HepG2 (cell line): Measurements from ENCODE around the gene STOM. TPM values are rescaled to one million over a fixed set of nuclear protein-coding genes. Genes with fewer than 3 reads are reported as not detected.
A peak's percentile ranks its signal among the peaks of the same experiment; 100 is the strongest.

Source experiments
- HNRNPUL1 ChIP-seq: fragments of 200-400 bp; formaldehyde crosslinking; IDR thresholded peaks from 2 replicates; pipeline ENCODE4 v1.6.1; 2017; ENCODE audit warnings: low read depth, mild to moderate bottlenecking, low read length, moderate library complexity
- JUNB ChIP-seq: sonication (generic); formaldehyde crosslinking; IDR thresholded peaks from 2 replicates; pipeline ENCODE4 v1.8.0; 2022; ENCODE audit warnings: missing genetic modification reagents, mild to moderate bottlenecking, borderline replicate concordance
- JUND ChIP-seq: sonication (generic); formaldehyde crosslinking; IDR thresholded peaks from 2 replicates; pipeline ENCODE4 v1.8.0; 2022; ENCODE audit warnings: mild to moderate bottlenecking, missing genetic modification reagents
- KAT7 ChIP-seq: IDR thresholded peaks from 2 replicates; pipeline ENCODE4 v1.6.1; 2018; ENCODE audit warnings: borderline replicate concordance, missing compliant biosample characterization
- KLF9 ChIP-seq: IDR thresholded peaks from 2 replicates; pipeline ENCODE4 v1.6.1; 2016; ENCODE audit warnings: low read depth
- KMT2A ChIP-seq: sonication (generic); formaldehyde crosslinking; IDR thresholded peaks from 2 replicates; pipeline ENCODE4 v1.4.0; 2020; ENCODE audit warnings: missing genetic modification reagents
- MZF1 ChIP-seq: sonication (generic); formaldehyde crosslinking; IDR thresholded peaks from 2 replicates; pipeline ENCODE4 v1.8.1; 2023; ENCODE audit warnings: mild to moderate bottlenecking, missing genetic modification reagents, borderline replicate concordance
- NCOA1 ChIP-seq: sonication (generic); formaldehyde crosslinking; IDR thresholded peaks from 2 replicates; pipeline ENCODE4 v1.9.0; 2021; ENCODE audit warnings: missing genetic modification reagents
- NFE2L1 ChIP-seq: sonication (generic); formaldehyde crosslinking; IDR thresholded peaks from 2 replicates; pipeline ENCODE4 v1.4.0; 2020; ENCODE audit warnings: missing genetic modification reagents, mild to moderate bottlenecking, borderline replicate concordance
- NFYC ChIP-seq: IDR thresholded peaks from 2 replicates; pipeline ENCODE4 v1.6.1; 2016; ENCODE audit warnings: missing genetic modification reagents, missing compliant biosample characterization
- PAWR ChIP-seq: sonication (generic); formaldehyde crosslinking; IDR thresholded peaks from 2 replicates; pipeline ENCODE4 v1.4.0; 2020; ENCODE audit warnings: missing genetic modification reagents, mild to moderate bottlenecking, borderline replicate concordance
- RFXAP ChIP-seq: sonication (generic); formaldehyde crosslinking; IDR thresholded peaks from 2 replicates; pipeline ENCODE4 v1.4.0; 2020; ENCODE audit warnings: missing genetic modification reagents, borderline replicate concordance
- RXRB ChIP-seq: IDR thresholded peaks from 2 replicates; pipeline ENCODE4 v1.6.1; 2016; ENCODE audit warnings: borderline replicate concordance, missing genetic modification reagents, missing compliant biosample characterization
- SIN3A ChIP-seq: IDR thresholded peaks from 2 replicates; pipeline ENCODE4 v1.6.1; 2011; ENCODE audit warnings: low read depth, mild to moderate bottlenecking, control low read depth, low read length, borderline replicate concordance
- SMYD3 ChIP-seq: sonication (generic); formaldehyde crosslinking; IDR thresholded peaks from 2 replicates; pipeline ENCODE4 v1.8.1; 2023; ENCODE audit warnings: mild to moderate bottlenecking, missing genetic modification reagents
- TMF1 ChIP-seq: sonication (generic); formaldehyde crosslinking; IDR thresholded peaks from 2 replicates; pipeline ENCODE4 v1.8.1; 2022; ENCODE audit warnings: low read depth, missing genetic modification reagents
- ZBTB20 ChIP-seq: sonication (generic); formaldehyde crosslinking; IDR thresholded peaks from 2 replicates; pipeline ENCODE4 v1.8.1; 2023; ENCODE audit warnings: missing genetic modification reagents, low read depth, mild to moderate bottlenecking, borderline replicate concordance
- ZBTB7A ChIP-seq: sonication (generic); formaldehyde crosslinking; IDR thresholded peaks from 2 replicates; pipeline ENCODE4 v1.8.0; 2022; ENCODE audit warnings: mild to moderate bottlenecking, missing genetic modification reagents
- ZFP37 ChIP-seq: sonication (generic); formaldehyde crosslinking; IDR thresholded peaks from 2 replicates; pipeline ENCODE4 v1.4.0; 2020; ENCODE audit warnings: missing genetic modification reagents, borderline replicate concordance
- ZFP41 ChIP-seq: sonication (generic); formaldehyde crosslinking; IDR thresholded peaks from 2 replicates; pipeline ENCODE4 v1.4.0; 2020; ENCODE audit warnings: mild to moderate bottlenecking, missing genetic modification reagents, borderline replicate concordance
- ZNF101 ChIP-seq: sonication (generic); formaldehyde crosslinking; IDR thresholded peaks from 2 replicates; pipeline ENCODE4 v1.4.0; 2020; ENCODE audit warnings: mild to moderate bottlenecking, low read depth, missing genetic modification reagents, borderline replicate concordance
- ZNF549 ChIP-seq: sonication (generic); formaldehyde crosslinking; IDR thresholded peaks from 2 replicates; pipeline ENCODE4 v1.5.0; 2020; ENCODE audit warnings: missing genetic modification reagents
- ZNF562 ChIP-seq: sonication (generic); formaldehyde crosslinking; IDR thresholded peaks from 2 replicates; pipeline ENCODE4 v1.8.0; 2022; ENCODE audit warnings: missing genetic modification reagents, borderline replicate concordance
- ZNF567 ChIP-seq: sonication (generic); formaldehyde crosslinking; IDR thresholded peaks from 2 replicates; pipeline ENCODE4 v1.8.1; 2023; ENCODE audit warnings: mild to moderate bottlenecking, missing genetic modification reagents, borderline replicate concordance
- ZNF761 ChIP-seq: sonication (generic); formaldehyde crosslinking; conservative IDR thresholded peaks from 2 replicates; pipeline ENCODE4 v1.4.0; 2020; ENCODE audit warnings: mild to moderate bottlenecking, missing genetic modification reagents
- ZNF768 ChIP-seq: sonication (generic); formaldehyde crosslinking; IDR thresholded peaks from 2 replicates; pipeline ENCODE4 v1.4.0; 2020; ENCODE audit warnings: missing genetic modification reagents
- ZNF816 ChIP-seq: sonication (generic); formaldehyde crosslinking; IDR thresholded peaks from 2 replicates; pipeline ENCODE4 v1.8.0; 2022; ENCODE audit warnings: missing genetic modification reagents, mild to moderate bottlenecking, borderline replicate concordance
- polyA plus RNA-seq, 8 experiments: library from polyadenylated mRNA; depleted of rRNA in 3 of 8; stranded (reverse) in 7 of 8; unstranded in 1 of 8; fragments of >200 nt; fragmentation: Illumina TruSeq in 4 of 8; extraction: Trizol in 4 of 8; gene quantifications; 2 replicates each; pipeline versions ENCODE4 v1.2.1 to v1.2.3, GENCODE V29; 2011 to 2016; ENCODE audit warnings: low read depth in 4 of 8, missing spikeins in 1 of 8, mixed read lengths in 1 of 8; ENCODE audit not compliant: insufficient read depth in 1 of 8
- total RNA-seq, 5 experiments: library from RNA; depleted of rRNA; stranded (reverse); fragments of >200 nt; fragmentation: Illumina TruSeq; extraction: Trizol; gene quantifications; 2 replicates each; pipeline ENCODE4 v1.2.3, GENCODE V29; 2016; ENCODE audit warnings: low read depth in 1 of 5
- TF ChIP-seq, protein P1 (sequence below): sonication (generic); formaldehyde crosslinking; IDR thresholded peaks from 2 replicates; pipeline ENCODE4 v1.5.0; 2020; ENCODE audit warnings: mild to moderate bottlenecking, missing genetic modification reagents, borderline replicate concordance
- TF ChIP-seq, protein P2 (sequence below): sonication (generic); formaldehyde crosslinking; IDR thresholded peaks from 2 replicates; pipeline ENCODE4 v1.5.0; 2020; ENCODE audit warnings: missing genetic modification reagents
- TF ChIP-seq, protein P3 (sequence below): sonication (generic); formaldehyde crosslinking; IDR thresholded peaks from 2 replicates; pipeline ENCODE4 v1.4.0; 2020; ENCODE audit warnings: missing genetic modification reagents

The STOM gene
- total and polyA plus RNA-seq, 2 of the 13 experiments (the other 11 are each of a cell fraction or from before 2014, with no cell fraction given): 43.6 to 165 TPM

DNA sequence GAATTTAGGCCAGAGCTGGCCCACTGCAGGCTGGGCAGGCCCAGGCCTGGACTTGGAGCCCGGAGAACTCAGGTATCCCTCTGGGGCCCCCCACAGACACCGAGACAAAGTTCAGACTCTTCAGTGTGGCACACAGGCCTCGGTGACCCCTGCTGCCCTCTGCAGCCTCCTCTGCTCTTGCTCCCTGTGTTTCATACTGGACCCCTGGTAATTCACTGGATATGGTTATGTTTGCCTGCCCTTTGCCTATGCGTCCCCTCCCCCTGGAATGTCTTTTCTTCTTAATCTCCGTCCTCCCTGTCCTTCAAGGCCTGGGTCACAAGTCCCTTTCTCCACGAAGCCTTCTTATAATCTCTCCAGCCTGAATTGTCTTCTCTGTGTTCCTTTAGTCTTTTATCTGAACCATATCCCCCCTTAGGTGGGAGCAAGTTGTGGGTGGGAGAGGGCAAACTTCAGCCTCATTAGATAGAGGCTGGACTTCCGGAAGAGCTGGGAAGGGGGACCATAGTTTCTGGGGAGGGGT, 72.0 kb downstream of the STOM start (continued):
- TF ChIP-seq NFYC (CRISPR knock-in tag) (no peak), ZNF562 (CRISPR knock-in tag) (no peak), TMF1 (CRISPR knock-in tag) (no peak), ZNF768 (CRISPR knock-in tag) (peak; percentile 55; the same call in 1 of the 2 replicates), SIN3A (no peak), HNRNPUL1 (no peak), ZBTB20 (no peak), ZBTB7A (CRISPR knock-in tag) (peak; percentile 89), ZNF549 (CRISPR knock-in tag) (no peak), ZFP41 (no peak), NCOA1 (CRISPR knock-in tag) (no peak), ZNF567 (CRISPR knock-in tag) (no peak), KLF9 (CRISPR knock-in tag) (no peak), PAWR (no peak), RXRB (peak; percentile 83), RFXAP (no peak), ZFP37 (no peak), KMT2A (CRISPR knock-in tag) (no peak), ZNF761 (CRISPR knock-in tag) (no peak), JUND (CRISPR knock-in tag) (no peak), ZNF101 (no peak), ZNF816 (no peak; the same call in 1 of the 2 replicates), KAT7 (CRISPR knock-in tag) (no peak), MZF1 (CRISPR knock-in tag) (no peak), JUNB (CRISPR knock-in tag) (no peak), NFE2L1 (CRISPR knock-in tag) (no peak), SMYD3 (CRISPR knock-in tag) (no peak)
- TF ChIP-seq, protein P1, sequence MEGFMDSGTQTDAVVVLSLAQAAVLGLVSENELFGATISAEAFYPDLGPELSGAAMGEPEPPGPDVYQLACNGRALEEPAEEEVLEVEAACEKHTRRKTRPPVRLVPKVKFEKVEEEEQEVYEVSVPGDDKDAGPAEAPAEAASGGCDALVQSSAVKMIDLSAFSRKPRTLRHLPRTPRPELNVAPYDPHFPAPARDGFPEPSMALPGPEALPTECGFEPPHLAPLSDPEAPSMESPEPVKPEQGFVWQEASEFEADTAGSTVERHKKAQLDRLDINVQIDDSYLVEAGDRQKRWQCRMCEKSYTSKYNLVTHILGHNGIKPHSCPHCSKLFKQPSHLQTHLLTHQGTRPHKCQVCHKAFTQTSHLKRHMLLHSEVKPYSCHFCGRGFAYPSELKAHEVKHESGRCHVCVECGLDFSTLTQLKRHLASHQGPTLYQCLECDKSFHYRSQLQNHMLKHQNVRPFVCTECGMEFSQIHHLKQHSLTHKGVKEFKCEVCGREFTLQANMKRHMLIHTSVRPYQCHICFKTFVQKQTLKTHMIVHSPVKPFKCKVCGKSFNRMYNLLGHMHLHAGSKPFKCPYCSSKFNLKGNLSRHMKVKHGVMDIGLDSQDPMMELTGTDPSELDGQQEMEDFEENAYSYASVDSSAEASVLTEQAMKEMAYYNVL (CRISPR knock-in tag): peak; percentile 29; the same call in 1 of the 2 replicates
- TF ChIP-seq, protein P2, sequence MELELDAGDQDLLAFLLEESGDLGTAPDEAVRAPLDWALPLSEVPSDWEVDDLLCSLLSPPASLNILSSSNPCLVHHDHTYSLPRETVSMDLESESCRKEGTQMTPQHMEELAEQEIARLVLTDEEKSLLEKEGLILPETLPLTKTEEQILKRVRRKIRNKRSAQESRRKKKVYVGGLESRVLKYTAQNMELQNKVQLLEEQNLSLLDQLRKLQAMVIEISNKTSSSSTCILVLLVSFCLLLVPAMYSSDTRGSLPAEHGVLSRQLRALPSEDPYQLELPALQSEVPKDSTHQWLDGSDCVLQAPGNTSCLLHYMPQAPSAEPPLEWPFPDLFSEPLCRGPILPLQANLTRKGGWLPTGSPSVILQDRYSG (CRISPR knock-in tag): no peak
- TF ChIP-seq, protein P3, sequence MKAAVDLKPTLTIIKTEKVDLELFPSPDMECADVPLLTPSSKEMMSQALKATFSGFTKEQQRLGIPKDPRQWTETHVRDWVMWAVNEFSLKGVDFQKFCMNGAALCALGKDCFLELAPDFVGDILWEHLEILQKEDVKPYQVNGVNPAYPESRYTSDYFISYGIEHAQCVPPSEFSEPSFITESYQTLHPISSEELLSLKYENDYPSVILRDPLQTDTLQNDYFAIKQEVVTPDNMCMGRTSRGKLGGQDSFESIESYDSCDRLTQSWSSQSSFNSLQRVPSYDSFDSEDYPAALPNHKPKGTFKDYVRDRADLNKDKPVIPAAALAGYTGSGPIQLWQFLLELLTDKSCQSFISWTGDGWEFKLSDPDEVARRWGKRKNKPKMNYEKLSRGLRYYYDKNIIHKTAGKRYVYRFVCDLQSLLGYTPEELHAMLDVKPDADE (CRISPR knock-in tag): no peak
